ENCODE measurements around the gene TARBP1.

TARBP1 gene

DNA sequence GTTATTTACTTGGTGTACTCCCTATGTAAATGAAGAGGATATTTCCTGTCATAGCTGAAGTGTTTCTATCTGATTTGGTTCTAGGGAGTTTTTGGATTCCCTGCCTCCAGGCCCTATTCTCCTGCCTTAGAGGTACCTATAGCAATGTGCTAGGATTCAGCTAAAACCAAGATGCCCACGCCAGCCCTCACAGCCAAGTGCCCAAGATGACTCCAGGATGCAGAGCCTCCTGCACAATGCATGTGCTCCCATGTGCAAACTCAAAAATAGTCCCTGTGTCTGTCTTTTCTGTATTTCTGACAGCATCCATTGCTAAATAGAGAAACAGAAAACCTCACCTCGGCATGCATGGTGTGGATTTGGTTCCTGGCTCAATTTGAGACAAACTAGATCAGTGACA, 887 bp upstream of the TARBP1 start:
- DNase-seq, result no peak

DNA sequence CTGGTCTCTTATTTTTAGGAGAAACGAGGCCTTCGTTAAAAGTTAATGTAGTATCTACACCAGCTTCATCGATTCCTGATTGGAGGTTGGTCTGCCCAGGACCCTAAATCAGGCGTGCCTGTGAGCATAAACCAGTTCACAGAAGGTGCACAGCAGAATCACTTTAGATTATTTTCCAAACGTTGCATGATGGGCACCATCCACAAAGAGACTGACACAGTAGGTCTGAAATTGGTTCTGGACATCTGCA, 256 bp upstream of the TARBP1 start:
- no peak for DNase-seq

DNA sequence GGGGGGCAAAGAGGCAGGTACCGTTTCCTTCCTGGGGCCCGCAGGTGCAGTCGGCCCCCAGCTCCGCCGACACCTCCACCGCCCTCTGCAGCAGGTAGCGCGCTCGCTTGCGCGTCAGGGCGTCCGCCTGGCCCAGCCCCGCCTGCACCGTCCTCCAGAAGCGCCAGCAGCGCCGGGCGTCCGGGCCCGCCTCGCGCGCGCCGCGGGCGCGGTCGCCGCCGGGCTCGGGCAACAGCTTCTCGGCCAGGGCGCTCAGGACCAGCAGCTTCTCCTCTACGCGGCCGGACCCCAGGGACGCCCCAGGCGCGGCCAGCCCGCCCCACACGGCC, 863 bp downstream of the TARBP1 start:
- DNase-seq, result no peak

DNA sequence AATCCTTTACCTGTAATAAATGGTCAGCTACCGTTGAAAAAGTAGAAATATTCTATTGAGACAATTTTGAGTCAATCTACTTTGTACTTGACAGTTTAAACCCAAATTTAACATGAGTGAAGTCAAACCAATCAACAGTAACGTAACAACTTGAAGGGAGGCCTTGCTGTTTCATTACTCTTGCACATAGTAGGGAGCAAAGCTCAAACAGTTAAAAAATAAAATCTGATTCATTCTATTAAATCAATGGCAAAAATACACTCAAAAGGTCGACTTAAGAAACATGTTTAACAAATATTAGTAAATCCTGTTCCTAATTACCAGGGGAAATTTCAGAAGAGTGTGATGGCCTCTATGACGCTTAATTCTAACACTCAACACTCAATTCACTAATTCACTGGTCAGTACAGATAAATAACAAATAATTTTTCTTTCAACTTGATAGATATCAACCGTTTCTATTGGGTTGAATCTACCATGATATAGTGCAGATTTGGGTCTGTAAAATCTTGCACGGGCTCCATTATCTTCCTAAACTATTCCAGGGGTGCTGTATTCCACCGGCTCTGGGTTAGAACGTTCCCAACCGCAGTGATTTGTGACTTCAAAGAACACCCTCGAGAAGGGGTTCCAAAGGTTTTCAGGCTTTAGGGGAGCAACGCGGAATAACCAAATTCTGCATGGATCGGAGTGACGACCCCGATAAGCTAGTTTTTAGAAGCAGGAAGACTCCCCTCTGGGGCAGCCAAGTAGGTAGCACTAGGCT, 1.4 kb downstream of the TARBP1 start:
- DNase-seq, result no peak

DNA sequence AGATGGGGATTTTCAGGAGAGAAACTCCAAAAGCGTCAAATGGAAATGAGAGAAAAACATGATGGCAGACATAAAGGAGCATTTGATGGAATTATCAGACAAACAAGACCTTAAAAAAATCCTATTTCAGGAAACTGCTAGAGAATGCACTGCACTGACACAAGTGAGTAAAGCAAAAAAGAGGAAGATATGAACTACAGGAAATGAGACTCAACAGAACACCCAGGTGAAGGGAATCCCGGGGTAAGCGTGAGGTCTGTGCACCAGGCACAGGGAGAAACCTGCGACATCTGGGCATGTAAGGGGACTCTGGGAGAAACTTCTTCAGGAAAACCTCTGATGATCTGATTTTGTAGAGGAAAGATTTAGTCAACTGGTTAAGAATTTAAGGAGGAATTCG, 2.8 kb downstream of the TARBP1 start:
- DNase-seq, result no peak

DNA sequence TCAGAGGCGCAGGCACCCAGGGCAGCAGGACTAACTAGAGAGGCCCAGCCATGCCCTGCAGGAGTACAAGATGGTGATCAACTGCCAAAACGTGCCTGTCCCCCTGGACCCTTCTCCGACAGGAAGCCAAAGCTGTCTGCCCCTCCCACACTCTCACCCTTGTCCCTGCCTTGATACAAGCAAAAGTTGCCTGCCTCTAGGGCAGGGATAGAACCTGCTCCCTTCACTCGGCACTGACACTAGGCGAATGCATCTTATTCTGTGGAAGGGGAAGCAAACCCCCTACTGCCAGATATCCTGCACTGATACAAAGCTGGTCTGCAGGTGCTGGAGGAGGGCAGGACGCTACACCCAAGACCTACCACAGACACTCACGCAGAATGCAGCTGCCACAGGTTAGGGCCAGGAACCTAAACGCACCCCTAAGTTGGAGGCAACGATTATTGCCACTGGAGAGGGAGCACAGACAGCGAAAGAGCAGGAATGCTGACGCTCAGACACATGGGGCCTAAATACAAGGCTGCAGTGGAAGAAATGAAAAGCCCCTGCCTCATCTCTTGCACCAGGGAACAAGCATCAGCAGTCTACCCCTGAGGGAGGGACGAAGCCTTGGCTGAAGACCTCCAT, 3.7 kb downstream of the TARBP1 start:
- DNase-seq, result no peak

DNA sequence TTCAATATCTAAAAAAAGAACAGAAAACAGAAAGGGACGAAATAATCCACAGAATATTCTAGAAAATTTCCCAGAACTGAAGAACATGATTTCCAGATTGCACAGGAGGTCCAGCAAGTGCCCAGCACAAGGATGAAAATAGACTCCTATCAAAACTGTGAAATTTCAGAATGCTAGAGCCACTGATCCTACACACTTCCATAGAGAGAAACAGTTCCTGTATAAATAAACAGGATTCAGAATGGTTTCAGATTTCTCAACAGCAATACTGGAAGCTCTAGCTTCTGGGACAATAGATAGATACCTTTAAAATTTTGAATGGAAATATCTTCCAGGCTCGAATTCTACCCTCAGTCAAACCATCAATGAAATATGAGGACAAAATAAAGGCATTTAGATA, 4.6 kb downstream of the TARBP1 start:
- DNase-seq, result no peak

DNA sequence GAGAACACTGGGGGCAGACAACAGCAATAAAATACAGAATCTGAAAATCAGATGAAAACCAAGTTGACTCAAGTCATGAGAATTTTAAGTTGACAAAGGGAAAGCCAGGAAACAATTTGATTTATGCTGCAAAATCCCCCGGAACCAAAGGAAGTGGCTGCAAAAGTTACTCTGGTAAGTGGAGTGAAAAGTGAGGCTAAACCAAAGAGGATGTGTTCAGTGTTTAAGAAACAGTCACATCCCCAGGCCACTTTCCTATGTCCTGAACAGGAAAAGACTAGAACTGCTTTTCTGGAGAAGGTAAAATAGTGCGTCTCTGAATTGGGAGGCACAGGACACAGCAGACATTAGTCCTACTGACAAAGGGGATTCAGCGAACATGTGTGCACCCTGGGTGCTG, 5.9 kb downstream of the TARBP1 start:
- no peak for DNase-seq

DNA sequence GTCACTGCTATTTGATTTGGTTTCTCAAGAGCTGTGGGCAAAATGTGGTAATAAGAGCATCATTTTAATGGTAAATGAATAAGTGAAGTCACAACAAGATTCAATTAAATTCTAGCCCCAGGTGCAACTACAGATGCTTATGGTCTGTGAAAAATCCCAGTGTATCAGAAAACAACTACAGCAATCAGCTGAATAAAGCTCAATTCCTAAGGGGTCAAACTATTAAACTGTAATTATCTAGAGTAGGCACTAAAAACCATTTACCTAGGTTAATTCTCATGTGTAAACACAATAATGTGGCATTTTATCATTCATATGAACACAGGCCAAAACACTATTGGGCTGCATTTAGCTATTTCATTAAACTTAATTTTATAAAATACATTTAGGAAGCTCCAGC, 9.6 kb downstream of the TARBP1 start:
- DNase-seq, result no peak

DNA sequence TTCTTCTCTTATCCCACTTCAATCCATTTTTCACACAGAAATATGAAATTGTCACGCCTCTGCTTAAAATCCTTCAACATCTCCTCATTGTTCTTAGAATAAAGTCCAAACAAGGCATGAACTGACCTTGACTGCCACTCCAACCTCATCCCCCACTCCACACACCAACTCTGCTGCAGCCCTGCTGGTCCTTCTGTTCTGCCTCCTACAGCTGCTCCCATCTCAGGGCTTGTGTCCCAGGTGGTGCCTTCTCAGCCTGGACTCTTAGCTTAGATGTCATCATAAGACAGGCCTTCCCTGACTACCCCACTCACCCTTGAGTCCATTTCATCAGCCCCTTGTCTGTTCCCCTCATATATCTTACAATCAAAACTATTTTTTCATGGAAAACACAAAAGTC, 10.4 kb downstream of the TARBP1 start:
- no peak for DNase-seq

DNA sequence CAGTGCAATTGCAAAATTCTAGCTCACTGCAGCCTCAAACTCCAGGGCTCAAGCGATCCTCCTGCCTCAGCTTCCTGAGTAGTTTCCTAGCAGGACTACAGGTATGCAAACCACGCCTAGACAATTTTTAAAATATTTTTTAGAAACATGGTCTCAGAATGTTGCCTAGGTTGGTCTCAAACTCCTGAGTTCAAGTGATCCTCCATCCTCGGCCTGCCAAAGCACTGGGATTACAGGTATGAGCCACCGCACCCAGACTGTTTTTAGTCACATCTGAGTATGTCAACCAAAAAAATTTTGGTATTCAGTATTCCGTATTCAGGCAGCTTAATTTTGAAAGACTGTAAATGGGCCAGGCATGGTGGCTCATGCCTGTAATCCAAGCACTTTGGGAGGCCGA, 11.2 kb downstream of the TARBP1 start:
- DNase-seq, result no peak

DNA sequence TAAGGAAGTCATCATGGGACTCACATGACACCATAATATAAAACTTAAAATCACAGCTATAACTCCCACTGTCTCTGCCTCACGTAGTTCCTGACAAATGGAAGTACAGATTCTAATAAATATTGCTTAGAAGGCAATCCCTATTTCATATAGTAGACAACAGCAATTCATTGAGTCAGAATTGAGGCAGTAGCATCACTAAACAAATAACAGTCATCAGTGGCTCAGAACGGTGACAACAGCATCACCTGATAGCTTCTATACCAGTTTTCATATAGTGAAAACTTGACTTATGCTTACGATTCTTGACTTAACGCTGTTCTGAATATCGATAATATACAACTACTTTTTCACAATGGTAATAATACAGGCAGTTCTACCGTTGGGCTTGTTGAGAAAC, 12.0 kb downstream of the TARBP1 start:
- no peak for DNase-seq

DNA sequence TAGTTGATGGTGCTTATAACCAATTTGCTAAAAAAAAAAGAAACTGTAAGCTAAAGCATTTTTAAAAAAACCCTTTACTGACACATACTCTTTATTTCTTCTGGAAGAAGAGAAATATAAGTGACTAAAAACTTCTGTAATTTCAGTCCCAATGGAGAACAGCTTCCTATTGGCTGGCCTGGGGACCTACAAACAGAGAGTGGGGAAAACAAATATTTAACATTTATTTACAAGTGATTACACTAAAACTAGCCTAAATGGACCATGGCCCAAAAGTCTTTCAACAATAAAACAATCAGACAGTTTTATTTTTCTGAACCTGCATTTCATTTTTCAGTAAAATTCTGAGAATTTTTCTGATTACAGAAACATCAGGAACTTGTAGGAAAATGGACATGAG, 15.2 kb downstream of the TARBP1 start:
- no peak for DNase-seq

DNA sequence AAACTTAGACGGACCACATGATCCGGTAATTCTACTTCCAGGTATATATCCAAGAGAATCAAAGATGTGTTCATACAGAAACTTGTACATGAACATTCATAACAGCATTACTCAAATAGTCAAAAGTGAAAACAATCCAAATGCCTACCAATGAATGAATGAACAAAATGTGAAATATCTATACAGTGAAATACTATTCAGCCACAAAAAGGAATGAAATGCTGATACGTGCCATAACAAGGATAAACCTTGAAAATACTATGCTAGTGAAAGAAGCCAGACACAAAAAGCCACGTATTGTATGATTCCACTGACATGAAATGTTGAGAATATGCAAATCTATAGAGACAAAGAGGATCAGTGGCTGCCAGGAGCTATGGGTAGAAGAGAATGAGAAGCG, 18.3 kb downstream of the TARBP1 start:
- no peak for DNase-seq

DNA sequence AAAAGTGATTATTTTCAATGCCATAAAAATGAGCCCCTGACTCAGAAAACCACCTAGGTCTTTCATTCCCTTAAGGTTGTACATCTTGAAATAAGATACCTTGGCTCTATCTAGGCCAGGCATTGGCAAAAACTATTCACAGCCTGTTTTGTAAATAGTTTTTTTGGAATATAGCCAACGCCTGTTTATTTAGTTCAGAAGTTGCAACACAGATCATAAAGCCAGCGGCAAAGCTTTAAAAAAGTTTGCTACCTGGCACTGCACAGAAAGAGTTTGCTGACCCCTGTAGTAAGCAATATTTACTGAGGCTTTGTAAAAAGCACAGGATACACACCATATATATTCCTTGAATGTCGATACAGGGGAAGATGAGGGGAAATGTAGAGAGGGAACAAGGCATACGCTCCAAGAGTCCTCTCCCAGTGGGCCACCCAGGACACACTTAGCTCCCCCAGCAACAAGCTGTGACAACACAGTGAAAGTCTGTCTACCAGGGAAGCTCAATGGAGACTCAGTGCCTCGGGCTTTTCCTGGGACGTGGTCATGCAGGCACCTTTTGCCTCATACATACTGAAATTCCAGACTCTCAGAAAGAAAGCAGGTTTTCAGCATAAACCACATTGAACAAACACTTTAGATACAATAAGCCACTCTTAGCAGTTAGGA, 20.5 kb downstream of the TARBP1 start:
- DNase-seq, result no peak

DNA sequence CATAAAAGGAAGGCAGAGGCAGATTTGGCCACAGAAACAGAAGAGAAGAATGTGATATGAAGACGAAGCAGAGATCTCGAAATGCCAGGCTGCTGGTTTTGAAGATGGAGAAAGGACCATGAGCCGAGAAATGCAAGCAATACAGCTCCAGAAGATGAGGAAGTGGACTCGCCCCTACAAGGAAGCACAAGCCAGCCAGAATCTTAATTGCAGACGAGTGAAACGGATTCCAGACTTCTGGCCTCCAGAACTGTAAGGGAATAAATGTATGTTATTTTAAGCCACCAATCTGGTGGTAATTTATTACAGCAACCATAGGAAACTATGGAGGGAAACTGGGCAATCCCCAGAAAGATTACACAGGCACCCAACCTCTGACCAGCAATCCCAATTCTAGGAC, 24.1 kb downstream of the TARBP1 start:
- DNase-seq, result no peak

DNA sequence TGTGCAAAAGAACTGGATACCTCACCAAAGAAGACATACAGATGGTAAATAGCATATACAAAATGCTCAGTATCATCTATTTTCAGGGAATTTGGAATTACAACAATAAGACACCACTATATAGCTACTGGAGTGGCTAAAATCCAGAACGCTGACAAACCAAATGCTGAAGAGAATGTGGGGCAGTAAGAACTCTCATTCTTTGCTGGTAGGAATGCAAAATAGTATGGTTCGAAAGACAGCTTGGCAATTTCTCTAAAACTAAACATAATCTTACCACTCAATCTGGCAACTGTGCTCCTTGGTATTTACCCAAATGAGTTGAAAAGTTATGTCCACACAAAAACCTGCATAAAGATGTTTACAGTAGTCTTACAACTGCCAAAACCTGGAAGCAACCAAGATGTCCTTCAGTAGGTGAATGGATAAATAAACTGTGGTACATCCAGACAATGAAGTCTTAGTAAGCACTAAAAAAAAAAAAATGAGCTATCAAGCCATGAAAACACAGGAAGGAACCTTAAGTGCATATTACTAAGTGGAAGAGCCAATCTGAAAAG, 26.5 kb downstream of the TARBP1 start:
- DNase-seq, result no peak

DNA sequence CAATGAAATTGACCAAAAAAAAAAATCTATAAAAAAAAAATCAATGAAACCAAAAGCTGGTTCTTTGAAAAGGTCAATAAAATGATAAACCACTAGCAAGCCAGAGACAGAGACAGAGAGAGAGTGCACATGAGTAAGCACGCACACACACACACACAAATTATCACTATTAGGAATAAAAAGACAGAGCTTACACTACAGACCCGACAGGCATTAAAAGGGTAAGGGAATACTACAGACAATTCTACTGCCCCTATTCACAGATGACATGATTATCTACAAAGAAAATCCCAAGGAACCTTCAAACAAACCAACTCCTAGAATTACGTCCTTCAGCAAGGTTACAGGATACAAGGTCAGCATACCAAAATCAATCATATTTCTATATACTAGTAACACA, 38.6 kb downstream of the TARBP1 start:
- no peak for DNase-seq

DNA sequence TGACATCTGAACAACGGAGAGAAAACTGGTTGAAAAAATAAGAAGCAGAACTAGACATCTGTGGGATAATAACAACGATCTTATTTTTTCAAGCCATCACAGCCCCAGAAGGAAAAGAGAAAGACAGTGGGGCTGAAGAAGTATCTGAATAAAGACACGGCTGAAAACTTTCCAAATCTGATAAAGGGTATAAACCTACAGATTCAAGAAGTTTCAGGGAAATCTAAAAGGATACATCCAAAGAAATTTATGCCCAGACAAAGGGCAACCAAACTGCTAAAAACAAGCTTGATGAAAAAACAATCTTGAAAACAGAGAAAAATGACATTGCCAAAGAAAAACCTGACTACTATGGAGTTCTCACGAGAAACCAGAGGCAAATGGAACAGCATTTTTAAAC, 40.4 kb downstream of the TARBP1 start:
- DNase-seq, result no peak

DNA sequence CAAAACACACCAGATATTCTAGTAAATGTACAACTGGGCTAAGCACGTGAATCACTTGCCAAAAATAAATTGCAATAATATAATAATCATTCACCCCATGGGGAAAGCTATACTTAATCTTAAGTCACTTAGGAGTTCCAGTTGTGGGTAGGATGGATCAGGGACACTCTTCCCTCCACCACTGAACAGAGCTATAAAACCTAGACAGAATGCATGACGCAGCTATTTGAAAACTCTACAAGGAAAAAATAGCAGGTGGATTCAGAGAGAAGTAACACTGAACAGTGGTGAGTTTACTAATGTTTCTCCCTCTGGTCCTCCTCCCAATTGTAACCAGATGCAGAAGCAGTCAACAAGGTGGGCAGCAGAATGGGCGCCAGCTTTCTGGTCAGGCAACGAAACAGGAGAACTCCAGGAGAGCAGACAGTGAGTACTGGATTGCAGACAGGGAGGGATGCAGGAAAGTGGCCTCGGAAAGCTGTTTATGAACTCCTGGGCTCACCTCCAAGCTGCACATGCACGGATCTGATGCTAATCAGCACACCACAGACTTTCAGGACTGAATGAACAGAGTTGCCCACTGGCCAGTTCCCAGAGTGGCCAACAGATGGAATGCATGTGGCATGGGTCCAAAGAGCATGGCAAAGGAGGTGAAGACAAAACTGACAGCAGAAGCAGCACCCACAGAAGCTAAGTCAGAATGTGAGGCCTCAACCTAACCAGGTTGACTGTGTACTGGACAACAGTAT, 41.4 kb downstream of the TARBP1 start:
- no peak for DNase-seq

DNA sequence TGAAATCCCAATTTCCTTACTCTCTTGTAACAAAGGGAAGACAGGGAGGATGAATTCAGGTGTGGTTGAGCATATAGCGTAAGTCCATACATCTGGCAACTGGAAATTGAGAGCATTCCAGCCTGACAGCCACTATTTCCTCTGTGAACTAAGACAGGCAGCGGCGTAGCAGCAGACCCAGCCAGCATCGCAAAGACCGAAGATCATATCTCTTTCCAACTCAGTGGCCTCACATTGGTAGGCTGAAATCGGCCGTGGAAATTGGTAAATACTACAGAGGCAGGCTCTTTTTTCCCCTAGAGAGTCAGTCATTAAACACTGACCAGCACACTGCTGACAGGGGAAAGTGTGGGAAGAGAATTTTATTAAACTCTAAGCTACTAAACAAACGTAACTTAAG, 43.4 kb downstream of the TARBP1 start:
- no peak for DNase-seq

DNA sequence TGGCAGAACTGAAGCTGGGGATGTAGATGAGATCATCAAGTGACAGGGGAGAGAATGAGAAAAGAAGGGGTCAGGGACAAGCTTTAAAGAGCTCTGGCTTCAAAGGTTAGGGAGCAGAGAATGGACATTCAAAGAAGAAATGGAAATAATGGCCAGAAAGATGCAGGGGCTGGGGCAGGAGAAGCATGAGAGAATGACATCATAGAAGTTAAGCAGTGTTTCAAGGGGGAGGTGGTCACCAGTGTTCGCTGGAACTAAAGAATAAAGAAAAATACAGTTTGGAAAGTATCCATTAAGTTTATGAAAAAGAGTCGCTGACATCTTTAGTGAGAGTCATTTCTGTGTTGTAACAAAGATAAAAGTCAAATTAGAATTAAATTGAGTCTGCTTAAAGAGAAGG, 44.3 kb downstream of the TARBP1 start:
- no peak for DNase-seq

DNA sequence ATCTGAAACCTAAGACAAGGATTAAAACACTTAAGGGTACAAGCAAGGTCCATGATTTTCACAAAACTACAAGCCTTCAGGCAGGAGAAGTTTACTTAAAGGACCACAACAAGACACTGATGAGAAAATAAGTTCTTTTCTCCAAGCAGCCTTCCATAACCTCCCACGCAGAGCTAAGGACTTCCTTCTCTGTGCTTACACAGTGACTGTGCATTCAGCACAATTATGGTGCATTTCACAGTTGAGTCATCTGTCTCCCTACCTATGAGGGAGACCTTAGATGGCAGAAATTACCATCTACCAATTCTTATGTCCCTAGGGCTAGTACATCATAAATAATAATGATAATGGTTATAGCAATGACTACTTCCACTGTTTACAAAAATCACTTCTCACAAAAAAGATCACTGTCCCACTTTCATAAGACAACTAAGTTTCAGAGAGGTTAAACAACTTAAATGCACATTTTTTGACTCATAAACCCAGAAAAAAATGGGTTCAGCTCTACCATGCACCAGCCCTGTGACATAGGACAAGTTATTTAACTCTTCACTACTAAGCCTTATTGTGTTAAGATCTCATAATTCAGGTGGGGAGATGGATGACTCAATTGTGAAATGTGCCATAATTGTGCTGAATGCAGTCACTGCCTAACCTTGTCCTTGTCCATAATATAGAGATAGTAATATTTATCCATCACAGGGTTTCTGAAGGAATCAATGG, 45.3 kb downstream of the TARBP1 start:
- DNase-seq, result no peak

Data from GOT3 (cell line).